Occipital lobe (tissue), 2 donors: ENCODE measurements around the gene PIK3R5. TPM values are rescaled to one million over a fixed set of nuclear protein-coding genes. Genes with fewer than 3 reads are reported as not detected.

Experiments
- DNase-seq: peaks from one replicate; lab custom pipeline; 2025; lab: John Stamatoyannopoulos, UW
- total RNA-seq: library from RNA; depleted of rRNA; stranded (reverse); fragments of >200 nt; gene quantifications from one replicate; pipeline ENCODE4 v1.2.3, GENCODE V29; 2014

PIK3R5 gene
- total RNA-seq, 1 donor from 2014 or later, result 0.62 TPM

DNA sequence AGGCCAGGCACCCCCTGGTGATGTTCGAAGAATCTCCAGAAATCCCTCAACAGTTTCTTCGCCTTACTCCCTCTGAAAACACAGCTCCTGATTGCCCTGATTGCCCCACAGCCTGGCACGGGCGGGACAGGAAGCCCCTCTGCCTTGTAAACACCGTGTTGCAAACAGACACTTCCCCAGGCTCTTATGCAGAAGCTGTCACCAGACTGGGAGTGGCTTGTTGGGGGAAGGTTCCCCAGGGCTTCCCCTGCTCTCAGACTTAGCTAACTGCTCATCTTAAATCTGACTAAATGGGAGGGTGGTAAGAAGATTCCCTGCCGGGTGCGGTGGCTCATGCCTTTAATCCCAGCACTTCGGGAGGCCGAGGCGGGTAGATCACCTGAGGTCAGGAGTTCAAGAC lies 11.2 kb downstream of the PIK3R5 start:
- DNase-seq, result no peak

- DNase-seq, result no peak
Measured at GRCh38 chr17:8953156-8953885, 12.2 kb downstream of the PIK3R5 start.

GRCh38 chr17:8952191-8952590 lies 13.3 kb downstream of the PIK3R5 start:
- DNase-seq, result no peak

GRCh38 chr17:8951206-8951605 lies 14.3 kb downstream of the PIK3R5 start:
- no peak for DNase-seq

DNA sequence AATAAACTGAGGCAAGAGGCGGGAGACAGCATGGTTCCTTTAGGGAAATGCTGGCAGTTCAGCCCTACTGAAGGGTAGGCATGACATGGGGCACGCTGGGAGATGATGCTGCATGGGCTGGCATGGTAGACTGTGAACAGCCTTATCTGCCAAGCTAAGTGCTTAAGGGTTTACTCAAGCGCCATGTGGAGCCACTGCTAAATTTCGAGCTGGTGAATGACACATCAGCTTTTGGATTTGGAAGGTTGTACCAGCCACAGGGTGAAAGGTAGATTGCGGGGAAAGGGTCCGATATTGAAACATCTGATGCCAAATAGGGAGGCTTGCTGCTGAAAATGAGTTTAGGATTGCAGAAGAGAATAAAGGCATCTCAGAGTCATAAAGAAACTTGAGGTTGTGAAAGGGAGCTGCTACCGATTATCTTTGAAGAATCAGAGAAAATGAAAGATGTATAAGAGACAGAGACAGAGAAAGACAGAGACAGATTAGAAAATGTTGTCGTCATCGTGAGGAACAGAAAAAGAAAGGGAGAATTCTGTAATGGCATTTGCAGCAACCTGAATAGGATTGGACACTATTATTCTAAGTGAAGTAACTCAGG lies 16.3 kb downstream of the PIK3R5 start:
- DNase-seq, result no peak

- no peak for DNase-seq
Measured at GRCh38 chr17:8948462-8948861, 17.0 kb downstream of the PIK3R5 start.

DNA sequence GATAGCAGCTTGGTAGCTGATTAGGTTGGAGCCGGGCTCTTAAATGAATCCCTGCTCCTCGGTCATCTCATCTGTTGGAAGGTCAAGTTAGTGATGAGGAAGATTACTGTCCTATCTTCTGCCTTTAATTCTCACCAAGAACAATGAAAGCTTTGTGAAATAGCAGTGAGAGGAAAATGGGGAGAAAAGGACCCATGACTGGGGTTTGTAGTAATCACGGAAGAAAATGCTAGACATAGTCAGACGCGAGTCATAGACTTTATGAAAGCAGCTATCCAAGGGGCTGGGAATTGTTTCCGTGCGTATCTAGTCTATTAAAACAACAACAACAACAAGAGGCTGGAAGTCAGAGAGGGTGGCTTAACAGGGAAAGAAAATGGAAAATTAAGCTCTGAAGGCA lies 18.3 kb downstream of the PIK3R5 start:
- no peak for DNase-seq

- no peak for DNase-seq
Measured at GRCh38 chr17:8946476-8946875, 19.0 kb downstream of the PIK3R5 start.

- DNase-seq, result no peak
Measured at GRCh38 chr17:8946071-8946470, 19.4 kb downstream of the PIK3R5 start.

DNA sequence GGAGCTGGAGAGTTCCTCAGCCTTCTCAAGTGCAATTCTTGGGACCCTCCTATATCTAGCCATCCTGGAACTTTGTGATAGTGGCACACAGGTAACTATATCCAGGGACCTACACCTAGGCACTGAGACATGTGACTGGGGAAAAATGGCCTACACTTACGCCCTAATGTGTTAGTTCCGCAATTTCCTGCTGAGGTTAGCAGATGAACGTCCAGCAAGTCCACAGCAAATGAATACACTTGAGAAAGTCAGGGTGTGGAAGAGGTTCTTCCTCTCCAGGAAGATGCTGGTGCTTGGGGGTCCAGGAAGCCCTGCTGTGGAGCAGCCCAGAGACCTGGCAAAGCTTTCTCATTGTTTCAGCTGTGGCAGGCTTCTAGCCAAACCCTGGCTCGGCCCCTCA lies 20.8 kb downstream of the PIK3R5 start:
- no peak for DNase-seq

DNA sequence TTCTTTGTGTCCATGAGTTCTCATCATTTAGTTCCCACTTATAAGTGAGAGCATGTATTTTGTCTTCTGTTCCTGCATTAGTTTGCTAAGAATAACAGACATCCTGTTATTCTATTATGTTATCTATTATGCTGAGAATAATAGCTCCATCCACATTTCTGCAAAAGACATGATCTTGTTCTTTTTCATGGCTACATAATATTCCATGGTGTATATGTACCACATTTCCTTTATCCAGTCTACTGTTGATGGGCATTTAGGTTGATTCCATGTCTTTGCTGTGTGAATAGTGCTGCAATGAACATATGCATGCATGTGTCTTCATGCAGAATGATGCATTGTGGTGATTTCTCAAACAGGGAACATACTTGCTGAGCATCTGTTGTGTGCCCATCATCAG lies 21.4 kb downstream of the PIK3R5 start:
- no peak for DNase-seq

DNA sequence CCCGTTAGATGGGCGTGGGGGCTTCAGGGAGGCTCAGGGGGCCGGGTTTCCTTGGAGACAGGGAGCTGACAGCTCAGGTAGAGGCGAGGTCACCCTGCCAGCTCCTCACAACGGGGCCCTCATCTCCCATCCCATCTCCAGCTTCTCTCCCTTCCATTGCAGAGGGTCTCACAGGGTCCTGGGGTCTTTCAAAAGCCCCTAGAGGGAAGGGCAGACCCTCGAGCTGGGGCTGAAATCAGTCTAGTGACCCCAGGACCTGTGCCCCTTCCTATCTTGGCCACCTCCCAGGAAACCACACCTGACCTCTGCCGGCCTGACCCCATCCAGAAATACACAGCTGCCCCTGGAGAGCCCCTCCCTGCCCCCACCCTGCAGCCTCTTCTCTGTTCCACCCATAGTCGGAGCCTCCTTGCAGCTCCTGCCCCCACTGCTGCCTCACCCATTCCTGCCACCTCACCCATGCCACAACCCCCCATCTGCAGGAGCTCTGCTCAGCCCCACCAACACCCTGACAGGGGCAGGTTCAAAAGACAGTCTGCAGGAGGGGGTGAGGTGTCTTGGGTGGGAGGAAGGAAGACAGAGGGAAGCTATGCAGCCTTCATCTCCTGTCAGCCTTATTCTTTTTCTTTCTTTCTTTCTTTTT lies 23.4 kb downstream of the PIK3R5 start:
- no peak for DNase-seq

DNA sequence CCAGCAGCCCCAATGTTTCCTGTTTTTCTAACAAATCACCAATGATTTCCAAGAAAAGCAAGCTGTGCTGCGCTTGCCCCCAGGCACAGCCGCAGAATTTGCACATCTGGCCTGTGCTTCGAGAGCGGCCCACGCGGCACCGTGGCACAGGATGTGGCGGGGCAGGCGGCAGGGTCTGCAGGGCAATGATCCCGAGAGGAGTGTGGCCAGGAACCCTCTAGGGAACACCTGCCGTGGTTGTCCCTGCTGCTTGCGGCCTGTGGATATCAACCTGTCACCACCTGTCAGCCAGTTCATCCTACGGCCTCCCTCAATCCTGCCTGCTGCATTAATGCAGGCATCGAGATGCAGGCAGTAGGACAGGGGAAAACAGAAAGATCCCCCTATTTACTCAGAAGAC lies 24.0 kb downstream of the PIK3R5 start:
- DNase-seq, result no peak

- no peak for DNase-seq
Measured at GRCh38 chr17:8940866-8941471, 24.5 kb downstream of the PIK3R5 start.

DNA sequence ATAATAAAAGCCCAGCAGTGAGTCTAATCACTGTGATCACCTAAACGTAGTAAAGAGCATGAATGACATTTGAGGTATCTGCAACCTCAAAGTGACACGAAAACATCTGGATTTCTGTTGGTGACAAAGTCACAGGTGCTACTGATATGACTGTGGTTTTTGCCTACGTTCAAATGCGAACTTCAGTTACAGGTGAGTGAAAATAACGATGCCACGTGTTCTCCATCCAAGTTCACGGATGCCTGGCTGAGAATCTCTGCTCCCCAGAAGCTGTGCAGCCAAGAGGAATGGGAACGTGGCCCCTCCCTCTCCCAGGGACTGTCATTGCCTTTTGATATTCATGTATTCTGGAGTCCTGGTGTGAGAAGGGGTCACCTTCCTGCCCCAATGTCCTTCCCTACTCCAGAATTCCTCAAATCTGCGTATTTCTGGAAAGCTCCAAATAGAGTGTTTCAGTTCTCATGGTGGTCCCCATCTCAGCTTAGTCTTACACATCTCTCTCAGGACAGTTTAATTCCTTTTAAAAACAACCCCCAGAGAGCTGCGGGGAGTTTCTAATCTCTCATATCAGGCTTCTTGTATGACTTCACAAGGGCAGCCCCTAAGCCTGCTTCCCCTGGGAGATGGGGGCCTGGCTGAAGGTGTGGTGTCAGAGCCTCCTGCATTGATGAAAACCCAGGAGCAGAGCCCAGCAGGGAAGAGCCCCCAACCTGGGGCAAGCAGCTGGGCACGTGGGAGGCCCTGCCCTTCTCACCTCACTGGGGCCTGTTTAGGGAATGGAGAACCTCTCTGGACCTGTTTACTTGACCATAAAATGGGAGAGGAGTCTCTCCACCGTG lies 25.8 kb downstream of the PIK3R5 start:
- no peak for DNase-seq

DNA sequence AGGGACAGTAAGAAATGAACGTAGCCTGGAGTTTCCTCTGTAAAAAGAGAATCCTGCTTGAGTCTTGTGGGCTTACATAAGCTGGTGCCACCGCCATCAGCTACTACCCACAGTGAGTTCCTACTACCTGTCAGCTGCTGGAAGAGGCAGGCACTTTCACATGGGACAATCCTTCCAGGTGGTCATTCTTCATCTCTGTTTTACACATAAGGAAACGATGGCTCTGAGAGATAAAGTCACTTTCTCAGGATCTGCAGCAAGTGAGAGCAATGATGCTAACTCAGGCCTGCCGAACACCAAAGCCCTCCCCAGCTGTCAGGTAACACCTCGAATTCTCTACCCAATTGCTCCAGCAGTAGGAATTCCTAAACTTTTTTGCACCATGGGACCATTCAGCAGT lies 26.6 kb downstream of the PIK3R5 start:
- DNase-seq, result no peak

DNA sequence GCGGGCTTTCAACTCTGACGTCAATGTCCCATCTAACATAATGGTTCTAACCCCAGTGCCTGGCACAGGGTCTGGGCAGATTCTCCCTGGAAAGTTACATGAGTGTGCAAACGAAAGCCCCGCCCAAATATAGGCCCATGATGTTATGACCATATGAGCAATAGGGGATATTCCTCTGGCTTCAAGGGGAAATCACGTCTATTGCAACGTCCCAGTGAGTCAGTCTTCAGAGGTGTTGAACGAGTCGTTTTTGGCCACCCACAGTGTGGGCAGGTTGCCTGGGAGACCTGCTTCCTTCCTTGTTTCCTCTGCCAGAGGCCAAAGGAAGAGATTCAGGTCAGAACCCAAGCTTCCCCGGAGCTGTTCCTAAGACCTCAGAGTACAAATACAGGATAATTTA lies 30.3 kb downstream of the PIK3R5 start:
- DNase-seq, result no peak

DNA sequence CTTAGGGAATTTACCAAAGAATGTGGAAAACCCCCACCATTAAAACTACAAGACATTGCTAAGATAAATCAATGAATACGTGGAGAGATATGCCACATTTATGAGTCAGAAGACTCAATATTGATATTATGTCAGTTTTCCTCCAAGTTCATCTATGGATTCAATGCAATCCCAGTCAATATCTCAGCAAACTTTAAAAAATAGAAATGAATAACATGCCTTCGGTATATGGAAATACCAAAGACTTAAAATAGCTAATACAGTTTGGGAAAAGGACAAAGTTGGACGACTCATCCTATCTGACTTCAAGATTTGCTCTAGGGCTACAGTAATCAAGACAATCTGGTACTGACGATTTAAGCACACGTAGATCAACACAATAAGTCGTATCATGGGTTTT lies 31.2 kb downstream of the PIK3R5 start:
- no peak for DNase-seq

DNA sequence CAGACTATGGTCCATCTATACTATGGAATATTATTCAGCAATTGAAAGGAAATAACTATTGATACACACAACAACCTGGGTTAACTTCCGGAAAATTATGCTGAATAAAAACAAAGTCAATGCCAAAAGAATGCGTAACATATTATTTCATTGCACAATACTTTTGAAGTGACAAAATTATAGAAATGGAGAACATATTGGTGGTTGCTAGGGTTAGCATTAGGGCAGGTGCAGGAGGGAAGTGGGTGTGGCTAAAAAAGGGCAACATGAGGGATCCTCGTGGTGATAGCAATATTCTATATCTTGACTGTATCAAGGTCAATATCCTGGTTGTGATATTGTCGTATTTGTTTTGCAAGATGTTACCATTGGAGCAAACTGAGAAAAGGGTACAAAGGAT lies 34.9 kb downstream of the PIK3R5 start:
- no peak for DNase-seq

- DNase-seq, result no peak
Measured at GRCh38 chr17:8928347-8928746, 37.2 kb downstream of the PIK3R5 start.

- no peak for DNase-seq
Measured at GRCh38 chr17:8927395-8927794, 38.1 kb downstream of the PIK3R5 start.

- no peak for DNase-seq
Measured at GRCh38 chr17:8925808-8926207, 39.7 kb downstream of the PIK3R5 start.
